ENCODE measurements around the gene MARCKSL1. TPM values are rescaled to one million over a fixed set of nuclear protein-coding genes. Genes with fewer than 3 reads are reported as not detected.

Gene MARCKSL1
- polyA plus RNA-seq, 4 donors = 55.9 to 132 (median 91.1) TPM

- Histone ChIP-seq H3K27ac (ENCODE audit: low read depth in 1 of 3, low read length in 2 of 3) (no peak overlapping the region), H3K4me1 (ENCODE audit: control insufficient read depth in 3 of 3, insufficient read depth in 2 of 3, low read depth in 1 of 3, low read length in 2 of 3) (peaks cover 3 to 22% (median 7%) of the 10 kb centered on the region in 3 donors), H3K27me3 (ENCODE audit: control insufficient read depth in 3 of 3, insufficient read depth in 3 of 3, low read length in 3 of 3) (no peaks in the 10 kb centered on the region), H3K4me3 (ENCODE audit: low read depth in 1 of 3, low read length in 3 of 3) (no peak overlapping the region), H3K9me3 (ENCODE audit: control insufficient read depth in 2 of 2, insufficient read depth in 1 of 2, low read depth in 1 of 2, low read length in 1 of 2) (no peaks in the 10 kb centered on the region), H3K36me3 (ENCODE audit: control insufficient read depth in 3 of 3, insufficient read depth in 2 of 3, low read depth in 1 of 3, low read length in 3 of 3) (peaks cover 5 to 35% (median 9%) of the 10 kb centered on the region in 3 donors)
- 94 to 95% (median 94%) methylated on average over 10 of the region's 10 CpGs for WGBS, 3 donors
- FAIRE-seq (no peak), DNase-seq (no peak)
Observed at GRCh38 chr1:32318127-32318869, 17.7 kb downstream of the MARCKSL1 start.

GRCh38 chr1:32316903-32317277 lies 19.1 kb downstream of the MARCKSL1 start:
- no peak for DNase-seq
- Histone ChIP-seq H3K9me3 (ENCODE audit: control insufficient read depth in 2 of 2, insufficient read depth in 1 of 2, low read depth in 1 of 2, low read length in 1 of 2) (no peaks in the 10 kb centered on the region), H3K36me3 (ENCODE audit: control insufficient read depth in 3 of 3, insufficient read depth in 2 of 3, low read depth in 1 of 3, low read length in 3 of 3) (peaks cover 5 to 38% (median 9%) of the 10 kb centered on the region in 3 donors), H3K27ac (ENCODE audit: low read depth in 1 of 3, low read length in 2 of 3) (no peak overlapping the region), H3K27me3 (ENCODE audit: control insufficient read depth in 3 of 3, insufficient read depth in 3 of 3, low read length in 3 of 3) (no peaks in the 10 kb centered on the region), H3K4me1 (ENCODE audit: control insufficient read depth in 3 of 3, insufficient read depth in 2 of 3, low read depth in 1 of 3, low read length in 2 of 3) (peaks cover 3 to 8% (median 8%) of the 10 kb centered on the region in 3 donors), H3K4me3 (ENCODE audit: low read depth in 1 of 3, low read length in 3 of 3) (no peak overlapping the region)
- WGBS, 3 donors = 72 to 79% (median 77%) methylated on average over 3 of the region's 3 CpGs
- no peak for FAIRE-seq

GRCh38 chr1:32311709-32312393 lies 24.2 kb downstream of the MARCKSL1 start:
- 7 to 37% (median 16%) methylated on average over 2 of the region's 2 CpGs for WGBS, 3 donors
- H3K4me1 ChIP-seq (ENCODE audit: control insufficient read depth in 3 of 3, insufficient read depth in 2 of 3, low read depth in 1 of 3, low read length in 2 of 3) = peaks cover 0 to 14% (median 5%) of the 10 kb centered on the region in 3 donors
- no peak for FAIRE-seq
- DNase-seq = no peak
- H3K27ac ChIP-seq (ENCODE audit: low read depth in 1 of 3, low read length in 2 of 3) = no peak overlapping the region
- H3K27me3 ChIP-seq (ENCODE audit: control insufficient read depth in 3 of 3, insufficient read depth in 3 of 3, low read length in 3 of 3) = no peaks in the 10 kb centered on the region
- no peak overlapping the region for H3K4me3 ChIP-seq (ENCODE audit: low read depth in 1 of 3, low read length in 3 of 3)
- no peaks in the 10 kb centered on the region for H3K9me3 ChIP-seq (ENCODE audit: control insufficient read depth in 2 of 2, insufficient read depth in 1 of 2, low read depth in 1 of 2, low read length in 1 of 2)
- H3K36me3 ChIP-seq (ENCODE audit: control insufficient read depth in 3 of 3, insufficient read depth in 2 of 3, low read depth in 1 of 3, low read length in 3 of 3) = peaks cover 2 to 15% (median 3%) of the 10 kb centered on the region in 3 donors

- no peak for FAIRE-seq
- no peak overlapping the region for H3K27ac ChIP-seq (ENCODE audit: low read depth in 1 of 3, low read length in 2 of 3)
Observed at GRCh38 chr1:32309960-32310359, 26.1 kb downstream of the MARCKSL1 start.

GRCh38 chr1:32307324-32307723 lies 28.7 kb downstream of the MARCKSL1 start:
- Histone ChIP-seq H3K27me3 (ENCODE audit: control insufficient read depth in 3 of 3, insufficient read depth in 3 of 3, low read length in 3 of 3) (no peaks in the 10 kb centered on the region), H3K9me3 (ENCODE audit: control insufficient read depth in 2 of 2, insufficient read depth in 1 of 2, low read depth in 1 of 2, low read length in 1 of 2) (peaks cover 0 to 3% of the 10 kb centered on the region in 2 donors), H3K4me3 (ENCODE audit: low read depth in 1 of 3, low read length in 3 of 3) (no peak overlapping the region), H3K27ac (ENCODE audit: low read depth in 1 of 3, low read length in 2 of 3) (no peak overlapping the region), H3K4me1 (ENCODE audit: control insufficient read depth in 3 of 3, insufficient read depth in 2 of 3, low read depth in 1 of 3, low read length in 2 of 3) (peaks cover 0 to 16% (median 5%) of the 10 kb centered on the region in 3 donors), H3K36me3 (ENCODE audit: control insufficient read depth in 3 of 3, insufficient read depth in 2 of 3, low read depth in 1 of 3, low read length in 3 of 3) (peaks cover 11 to 35% (median 14%) of the 10 kb centered on the region in 3 donors)
- 13 to 54% (median 38%) methylated on average over 2 of the region's 2 CpGs for WGBS, 3 donors
- peak in 1 of 2 donors; percentile 55 for DNase-seq
- no peak for FAIRE-seq

More at GRCh38 chr1:32309960-32310359, 26.1 kb downstream of the MARCKSL1 start:
- WGBS, 3 donors = 69 to 80% (median 70%) methylated on average over 1 of the region's 1 CpG
- Histone ChIP-seq H3K4me3 (ENCODE audit: low read depth in 1 of 3, low read length in 3 of 3) (no peak overlapping the region), H3K4me1 (ENCODE audit: control insufficient read depth in 3 of 3, insufficient read depth in 2 of 3, low read depth in 1 of 3, low read length in 2 of 3) (peaks cover 0 to 16% (median 5%) of the 10 kb centered on the region in 3 donors), H3K27me3 (ENCODE audit: control insufficient read depth in 3 of 3, insufficient read depth in 3 of 3, low read length in 3 of 3) (no peaks in the 10 kb centered on the region), H3K36me3 (ENCODE audit: control insufficient read depth in 3 of 3, insufficient read depth in 2 of 3, low read depth in 1 of 3, low read length in 3 of 3) (peaks cover 2 to 22% (median 3%) of the 10 kb centered on the region in 3 donors), H3K9me3 (ENCODE audit: control insufficient read depth in 2 of 2, insufficient read depth in 1 of 2, low read depth in 1 of 2, low read length in 1 of 2) (no peaks in the 10 kb centered on the region)
- no peak for DNase-seq

- Histone ChIP-seq H3K27me3 (ENCODE audit: control insufficient read depth in 3 of 3, insufficient read depth in 3 of 3, low read length in 3 of 3) (no peaks in the 10 kb centered on the region), H3K27ac (ENCODE audit: low read depth in 1 of 3, low read length in 2 of 3) (no peak overlapping the region), H3K4me1 (ENCODE audit: control insufficient read depth in 3 of 3, insufficient read depth in 2 of 3, low read depth in 1 of 3, low read length in 2 of 3) (peaks cover 0 to 11% (median 5%) of the 10 kb centered on the region in 3 donors), H3K36me3 (ENCODE audit: control insufficient read depth in 3 of 3, insufficient read depth in 2 of 3, low read depth in 1 of 3, low read length in 3 of 3) (peaks cover 11 to 35% (median 14%) of the 10 kb centered on the region in 3 donors), H3K9me3 (ENCODE audit: control insufficient read depth in 2 of 2, insufficient read depth in 1 of 2, low read depth in 1 of 2, low read length in 1 of 2) (peaks cover 0 to 3% of the 10 kb centered on the region in 2 donors), H3K4me3 (ENCODE audit: low read depth in 1 of 3, low read length in 3 of 3) (no peak overlapping the region)
- DNase-seq (no peak), FAIRE-seq (no peak)
- 98 to 100% (median 99%) methylated on average over 2 of the region's 2 CpGs for WGBS, 3 donors
Observed at GRCh38 chr1:32305310-32305709, 30.7 kb downstream of the MARCKSL1 start.

GRCh38 chr1:32303997-32304622 lies 31.9 kb downstream of the MARCKSL1 start:
- Histone ChIP-seq H3K4me3 (ENCODE audit: low read depth in 1 of 3, low read length in 3 of 3) (no peak overlapping the region), H3K27me3 (ENCODE audit: control insufficient read depth in 3 of 3, insufficient read depth in 3 of 3, low read length in 3 of 3) (no peaks in the 10 kb centered on the region), H3K4me1 (ENCODE audit: control insufficient read depth in 3 of 3, insufficient read depth in 2 of 3, low read depth in 1 of 3, low read length in 2 of 3) (peaks cover 0 to 5% (median 1%) of the 10 kb centered on the region in 3 donors), H3K27ac (ENCODE audit: low read depth in 1 of 3, low read length in 2 of 3) (no peak overlapping the region), H3K36me3 (ENCODE audit: control insufficient read depth in 3 of 3, insufficient read depth in 2 of 3, low read depth in 1 of 3, low read length in 3 of 3) (peaks cover 12 to 42% (median 14%) of the 10 kb centered on the region in 3 donors), H3K9me3 (ENCODE audit: control insufficient read depth in 2 of 2, insufficient read depth in 1 of 2, low read depth in 1 of 2, low read length in 1 of 2) (peaks cover 0 to 3% of the 10 kb centered on the region in 2 donors)
- FAIRE-seq (no peak), DNase-seq (no peak)
- 90 to 95% (median 91%) methylated on average over 3 of the region's 3 CpGs for WGBS, 3 donors

- peaks cover 13 to 43% (median 14%) of the 10 kb centered on the region in 3 donors for H3K36me3 ChIP-seq (ENCODE audit: control insufficient read depth in 3 of 3, insufficient read depth in 2 of 3, low read depth in 1 of 3, low read length in 3 of 3)
- H3K9me3 ChIP-seq (ENCODE audit: control insufficient read depth in 2 of 2, insufficient read depth in 1 of 2, low read depth in 1 of 2, low read length in 1 of 2) = peaks cover 0 to 3% of the 10 kb centered on the region in 2 donors
- peaks cover 0 to 2% (median 0%) of the 10 kb centered on the region in 3 donors for H3K4me1 ChIP-seq (ENCODE audit: control insufficient read depth in 3 of 3, insufficient read depth in 2 of 3, low read depth in 1 of 3, low read length in 2 of 3)
- WGBS, 3 donors = 93 to 98% (median 95%) methylated on average over 3 of the region's 3 CpGs
- FAIRE-seq (no peak), DNase-seq (no peak)
- H3K27ac ChIP-seq (ENCODE audit: low read depth in 1 of 3, low read length in 2 of 3) = no peak overlapping the region
- H3K4me3 ChIP-seq (ENCODE audit: low read depth in 1 of 3, low read length in 3 of 3) = no peak overlapping the region
- H3K27me3 ChIP-seq (ENCODE audit: control insufficient read depth in 3 of 3, insufficient read depth in 3 of 3, low read length in 3 of 3) = no peaks in the 10 kb centered on the region
Observed at GRCh38 chr1:32303358-32303757, 32.7 kb downstream of the MARCKSL1 start.
